Neural progenitor cell (in vitro differentiated cells): Measurements from ENCODE around the gene CCDC6.

Experiments
- EZH2 ChIP-seq: fragments of 200-600 bp; sonication (generic); IDR thresholded peaks from 2 replicates; pipeline ENCODE4 v1.6.1; 2017; ENCODE audit warnings: antibody characterized with exemption, mild to moderate bottlenecking, moderate library complexity
- EZH2phosphoT487 ChIP-seq: fragments of 200-600 bp; sonication (generic); IDR thresholded peaks from 2 replicates; pipeline ENCODE4 v1.6.1; 2017; ENCODE audit warnings: antibody characterized with exemption
- TF ChIP-seq, protein P1 (sequence below): fragments of 200-600 bp; sonication (generic); IDR thresholded peaks from 2 replicates; pipeline ENCODE4 v1.5.1; 2017; ENCODE audit warnings: antibody characterized with exemption, mild to moderate bottlenecking

DNA sequence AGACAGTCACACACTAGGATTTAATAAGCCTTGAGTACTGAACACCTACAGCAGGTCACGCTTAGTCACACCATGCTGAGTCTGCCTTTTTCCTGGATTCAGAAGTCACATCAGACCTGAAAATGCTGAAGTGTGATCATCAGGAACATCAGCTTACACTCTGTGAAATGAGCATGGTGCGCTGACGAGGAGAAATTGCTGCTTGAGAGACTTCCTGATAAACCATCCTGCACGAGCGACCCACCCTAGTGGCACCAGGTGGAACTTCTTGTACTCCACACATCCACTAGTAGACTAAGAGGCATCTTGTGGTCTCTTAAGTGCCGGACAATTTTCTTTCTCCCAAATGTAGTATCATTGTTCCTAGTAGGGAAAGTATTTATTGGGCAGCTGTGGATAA, 101.3 kb downstream of the CCDC6 start:
- TF ChIP-seq, protein P1, sequence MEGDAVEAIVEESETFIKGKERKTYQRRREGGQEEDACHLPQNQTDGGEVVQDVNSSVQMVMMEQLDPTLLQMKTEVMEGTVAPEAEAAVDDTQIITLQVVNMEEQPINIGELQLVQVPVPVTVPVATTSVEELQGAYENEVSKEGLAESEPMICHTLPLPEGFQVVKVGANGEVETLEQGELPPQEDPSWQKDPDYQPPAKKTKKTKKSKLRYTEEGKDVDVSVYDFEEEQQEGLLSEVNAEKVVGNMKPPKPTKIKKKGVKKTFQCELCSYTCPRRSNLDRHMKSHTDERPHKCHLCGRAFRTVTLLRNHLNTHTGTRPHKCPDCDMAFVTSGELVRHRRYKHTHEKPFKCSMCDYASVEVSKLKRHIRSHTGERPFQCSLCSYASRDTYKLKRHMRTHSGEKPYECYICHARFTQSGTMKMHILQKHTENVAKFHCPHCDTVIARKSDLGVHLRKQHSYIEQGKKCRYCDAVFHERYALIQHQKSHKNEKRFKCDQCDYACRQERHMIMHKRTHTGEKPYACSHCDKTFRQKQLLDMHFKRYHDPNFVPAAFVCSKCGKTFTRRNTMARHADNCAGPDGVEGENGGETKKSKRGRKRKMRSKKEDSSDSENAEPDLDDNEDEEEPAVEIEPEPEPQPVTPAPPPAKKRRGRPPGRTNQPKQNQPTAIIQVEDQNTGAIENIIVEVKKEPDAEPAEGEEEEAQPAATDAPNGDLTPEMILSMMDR = peak; percentile 63
- TF ChIP-seq EZH2phosphoT487 = no peak
- TF ChIP-seq EZH2 = no peak
